ENCODE results near the gene NFASC.

NFASC gene

DNA sequence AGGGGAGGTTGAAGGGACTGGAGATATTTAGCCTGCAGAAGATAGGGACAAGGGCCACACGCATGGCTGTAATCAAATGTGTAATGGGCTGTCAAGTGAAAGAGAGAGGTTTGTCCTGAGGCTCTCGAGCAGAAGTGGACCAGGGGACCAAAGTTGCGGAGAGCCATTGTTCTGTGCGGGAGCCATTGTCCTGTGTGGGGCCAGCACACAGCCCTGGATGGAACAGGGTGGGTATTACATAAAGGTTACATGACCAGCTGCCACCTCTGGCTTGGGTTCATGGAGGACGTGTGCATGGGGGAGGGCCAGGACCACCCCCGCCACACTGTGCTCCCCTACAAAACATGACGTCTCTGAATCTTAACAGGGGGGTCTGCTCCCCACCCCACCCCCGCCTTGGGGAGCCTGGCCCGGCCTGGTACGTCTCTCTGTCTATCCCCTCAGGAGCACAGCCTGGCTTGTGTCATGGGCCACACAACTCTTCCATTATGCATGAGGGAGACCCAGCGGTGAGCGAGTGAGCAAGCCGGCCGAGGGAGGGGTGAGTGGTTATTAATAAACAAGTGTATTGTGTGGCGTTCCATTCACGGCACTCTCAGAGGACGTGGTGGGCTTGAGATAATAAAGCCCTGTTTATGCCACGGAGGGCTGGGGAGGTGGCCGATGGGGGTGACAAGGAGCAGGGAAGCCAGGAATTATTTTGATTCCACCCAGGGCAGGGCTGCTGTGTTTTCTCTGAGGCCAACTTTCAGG is at the start of gene NFASC:
NFASC (plus strand) TSS at position 703 of the 753 bp plus-strand sequence. CDS start 73,454 bp downstream, outside the sequence.
- DNase-seq (ENCODE audit: low read depth in 1 of 2, low spot score in 1 of 2) = no peak

DNA sequence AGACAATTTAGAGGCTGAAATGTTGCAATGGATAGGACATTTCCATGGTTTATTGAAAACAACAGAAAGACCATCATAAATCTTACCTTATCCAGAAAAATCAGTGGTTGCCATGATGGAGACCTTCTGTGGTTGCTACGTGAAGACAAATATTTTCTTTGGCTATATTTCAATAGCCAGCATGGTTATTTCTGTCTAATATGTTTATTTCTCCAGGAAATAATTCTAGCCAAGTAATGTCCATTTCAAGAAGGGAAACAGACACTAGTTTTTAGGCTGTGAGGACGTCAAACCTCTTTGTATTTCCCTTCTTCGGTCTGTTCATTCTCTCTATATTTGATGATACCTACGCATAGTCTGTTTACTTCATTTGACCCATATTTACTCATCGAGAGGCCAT is 49.2 kb upstream of the NFASC start:
- no peak for DNase-seq (ENCODE audit: low read depth in 1 of 2, low spot score in 1 of 2)

DNA sequence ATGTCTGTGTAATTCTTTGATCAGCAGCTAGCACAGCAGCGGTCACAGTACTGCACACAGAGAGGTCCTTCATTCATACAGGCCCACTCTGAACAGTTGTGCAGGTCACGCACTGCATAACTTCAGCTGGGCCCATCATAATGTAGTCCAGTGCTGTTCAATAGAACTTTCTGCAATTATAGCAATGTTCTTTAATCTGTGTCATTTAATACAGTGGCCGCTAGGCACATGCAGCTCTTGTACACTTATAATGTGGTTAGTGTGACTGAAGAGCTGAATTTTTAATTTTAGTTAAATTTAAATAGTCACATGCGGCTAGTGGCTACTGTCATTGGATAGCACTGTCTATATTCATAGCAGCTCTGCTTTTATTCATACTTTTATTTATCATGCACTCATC is 48.7 kb upstream of the NFASC start:
- DNase-seq (ENCODE audit: low read depth in 1 of 2, low spot score in 1 of 2) = no peak

DNA sequence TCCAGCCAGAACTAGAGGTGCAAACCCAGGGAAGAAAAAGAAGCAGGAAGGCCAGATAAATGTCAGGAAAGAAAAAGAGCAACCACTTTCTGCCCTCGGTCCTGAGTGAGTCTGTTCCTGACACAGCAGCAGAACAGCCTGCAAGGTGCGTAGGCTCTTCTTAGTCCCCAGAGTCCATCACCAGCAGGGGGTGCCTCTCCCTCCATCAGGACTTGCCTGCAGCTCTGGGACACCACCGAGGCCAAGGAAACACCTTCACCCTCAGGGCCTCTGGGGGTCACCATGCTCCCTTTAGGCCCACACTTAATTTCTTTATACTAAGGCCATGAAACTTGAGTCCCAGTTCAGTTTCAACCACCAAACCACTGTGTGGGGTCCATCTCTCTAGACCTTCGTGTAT is 43.7 kb upstream of the NFASC start:
- DNase-seq (ENCODE audit: low read depth in 1 of 2, low spot score in 1 of 2) = no peak

DNA sequence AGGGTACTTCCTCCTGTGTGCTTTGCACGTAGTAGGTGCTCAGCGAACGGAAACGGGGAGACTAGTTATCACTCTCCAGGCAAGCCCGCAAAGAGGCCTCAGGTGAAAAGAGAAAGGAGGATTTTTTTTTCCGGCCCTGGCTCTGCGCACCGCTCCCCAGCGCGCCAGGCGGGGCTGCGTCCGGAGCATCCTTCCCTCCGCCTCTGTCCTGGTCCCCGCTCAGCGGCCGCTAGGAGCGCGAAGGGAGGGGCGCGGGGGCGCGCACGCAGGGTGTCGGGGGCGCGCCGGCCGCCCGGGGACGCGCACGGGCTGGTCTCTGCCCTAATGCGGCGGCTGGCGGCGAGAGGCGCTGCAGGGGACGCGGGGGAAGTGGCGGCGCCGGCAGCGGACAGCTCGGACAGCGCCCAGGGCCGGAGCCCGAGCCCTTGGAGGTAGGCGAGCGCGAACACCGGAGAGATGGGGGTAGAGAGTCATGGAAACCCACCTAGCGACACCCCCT is 42.3 kb upstream of the NFASC start:
- peak in 1 of 2 donors; percentile 6 for DNase-seq (ENCODE audit: low read depth in 1 of 2, low spot score in 1 of 2)

DNA sequence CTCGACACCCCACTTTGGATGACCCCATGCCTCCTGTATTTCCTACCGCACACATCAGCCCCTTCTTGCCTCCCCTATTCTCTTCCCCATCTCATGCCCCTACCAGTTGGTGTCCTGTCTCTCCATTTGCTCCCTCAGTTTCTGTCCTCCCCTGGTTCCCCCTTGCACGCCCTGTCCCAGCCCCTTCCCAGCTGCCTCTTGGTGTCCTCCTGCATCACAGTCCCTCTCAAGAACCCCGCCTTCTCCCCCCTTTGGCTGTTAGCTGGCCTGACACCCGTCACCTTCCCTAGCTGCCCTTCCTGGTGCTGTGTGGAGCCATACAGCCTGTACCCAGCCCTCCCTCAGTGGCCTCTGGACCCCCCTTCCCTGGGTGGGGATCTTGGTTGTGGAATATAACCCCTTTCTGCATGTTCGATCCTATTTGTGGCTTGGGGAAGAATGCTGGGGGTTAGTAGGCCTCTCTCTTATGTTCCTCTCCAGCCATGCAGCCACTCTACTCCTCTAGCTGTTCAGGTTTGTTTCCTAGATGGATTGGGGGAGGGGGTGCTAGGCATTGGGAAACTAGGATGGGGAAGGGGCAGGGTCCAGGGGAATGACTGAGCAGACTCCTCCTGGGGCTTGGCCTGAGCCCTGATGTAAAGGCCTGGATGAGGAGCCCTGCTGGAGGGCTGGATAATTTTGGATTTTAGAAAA is 41.4 kb upstream of the NFASC start:
- no peak for DNase-seq (ENCODE audit: low read depth in 1 of 2, low spot score in 1 of 2)

DNA sequence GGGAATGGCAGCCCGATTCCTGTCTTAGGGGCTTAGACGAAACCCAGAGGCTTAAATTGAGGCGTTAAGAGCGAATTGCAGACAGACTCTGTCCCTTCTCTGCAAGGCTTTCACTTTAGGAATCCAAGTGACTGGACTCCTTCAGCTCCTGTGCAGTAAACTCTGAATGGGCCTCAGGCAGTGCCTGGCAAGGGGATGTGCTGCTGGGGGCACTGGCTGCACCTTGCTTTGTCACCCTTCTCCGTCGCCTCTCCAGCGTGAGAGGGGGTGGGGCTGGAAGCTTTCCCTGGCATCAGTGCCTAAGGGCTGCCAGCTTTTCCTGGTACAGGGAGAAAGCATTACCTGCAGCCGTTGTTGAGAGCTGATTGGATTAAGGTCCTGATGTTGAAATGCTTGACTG is 39.9 kb upstream of the NFASC start:
- no peak for DNase-seq (ENCODE audit: low read depth in 1 of 2, low spot score in 1 of 2)

DNA sequence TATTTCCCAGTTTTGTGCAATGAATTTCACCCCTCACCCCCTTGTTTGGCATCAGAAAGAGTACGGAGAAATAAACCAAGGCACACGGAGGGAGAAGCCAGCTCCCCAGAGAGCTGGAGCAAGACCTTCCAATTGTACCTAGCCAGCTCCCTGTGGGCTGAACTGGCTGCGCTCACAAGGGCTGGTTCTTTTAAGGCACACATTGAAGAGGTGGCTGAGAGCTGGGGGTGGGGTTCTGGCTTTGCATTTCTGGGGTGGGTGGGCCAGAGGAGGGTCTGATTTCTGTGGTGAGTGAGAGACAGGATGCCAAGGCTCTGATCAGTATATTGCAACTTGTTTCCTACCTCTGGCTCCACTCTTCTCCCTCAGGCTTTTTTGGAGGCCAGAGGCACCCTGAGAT is 39.5 kb upstream of the NFASC start:
- DNase-seq (ENCODE audit: low read depth in 1 of 2, low spot score in 1 of 2) = no peak

DNA sequence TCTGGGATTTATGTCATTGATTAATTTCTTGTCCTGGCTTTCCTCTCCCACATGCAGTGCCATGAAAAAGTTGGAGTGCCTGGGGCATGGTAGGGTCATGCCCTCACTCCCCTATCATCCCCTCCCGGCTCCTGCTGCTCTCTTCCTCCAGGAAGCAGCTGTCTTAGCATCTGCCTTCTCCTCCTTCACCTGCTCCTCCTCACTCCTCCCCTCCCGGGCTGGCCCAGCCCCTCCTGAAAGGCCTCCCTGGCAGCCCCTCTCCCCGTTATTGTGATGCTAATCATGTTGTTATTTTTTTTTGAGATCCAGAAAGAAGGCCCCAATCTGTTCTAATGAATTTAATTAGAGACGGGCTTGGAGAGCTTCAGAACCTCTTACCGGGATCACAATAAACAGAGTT is 36.3 kb upstream of the NFASC start:
- no peak for DNase-seq (ENCODE audit: low read depth in 1 of 2, low spot score in 1 of 2)

DNA sequence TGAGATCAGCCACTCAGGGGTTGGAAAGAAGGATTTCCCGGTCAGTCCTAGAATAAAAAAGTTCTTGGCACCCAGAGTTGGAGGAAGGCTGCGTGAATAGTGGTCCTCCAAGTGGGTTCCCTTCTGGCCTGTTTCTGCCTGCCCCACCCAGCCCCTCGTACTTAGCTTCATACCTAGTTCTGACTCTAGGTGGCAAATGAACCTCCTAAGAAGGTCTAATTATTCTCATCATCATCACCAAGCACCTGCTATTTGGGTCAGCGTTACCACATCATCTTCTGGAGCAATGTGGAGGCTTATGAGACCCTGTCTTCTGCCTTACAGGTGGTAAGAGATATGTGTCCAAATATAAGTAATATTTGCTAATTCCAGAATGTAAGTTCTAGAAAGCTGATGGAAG is 35.9 kb upstream of the NFASC start:
- no peak for DNase-seq (ENCODE audit: low read depth in 1 of 2, low spot score in 1 of 2)

DNA sequence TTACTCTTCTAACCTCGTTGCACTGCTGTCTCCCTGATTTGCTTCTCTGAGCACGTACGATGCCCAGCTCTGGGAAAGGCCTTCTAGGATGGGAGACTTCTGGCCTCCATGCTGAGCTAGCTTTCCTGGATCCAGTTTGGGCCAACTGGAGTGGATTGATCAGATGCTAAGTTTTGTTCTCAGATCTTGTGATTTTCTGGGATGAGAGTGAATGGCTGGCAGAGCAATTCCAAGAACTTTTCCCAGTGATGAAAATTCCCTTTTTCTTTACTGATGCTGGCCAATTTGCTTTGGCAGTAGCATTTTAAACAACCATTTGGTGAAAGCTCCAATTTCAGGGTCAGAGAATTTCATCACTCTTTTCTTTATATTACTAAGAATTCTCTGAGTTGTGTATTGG is 34.9 kb upstream of the NFASC start:
- no peak for DNase-seq (ENCODE audit: low read depth in 1 of 2, low spot score in 1 of 2)

DNA sequence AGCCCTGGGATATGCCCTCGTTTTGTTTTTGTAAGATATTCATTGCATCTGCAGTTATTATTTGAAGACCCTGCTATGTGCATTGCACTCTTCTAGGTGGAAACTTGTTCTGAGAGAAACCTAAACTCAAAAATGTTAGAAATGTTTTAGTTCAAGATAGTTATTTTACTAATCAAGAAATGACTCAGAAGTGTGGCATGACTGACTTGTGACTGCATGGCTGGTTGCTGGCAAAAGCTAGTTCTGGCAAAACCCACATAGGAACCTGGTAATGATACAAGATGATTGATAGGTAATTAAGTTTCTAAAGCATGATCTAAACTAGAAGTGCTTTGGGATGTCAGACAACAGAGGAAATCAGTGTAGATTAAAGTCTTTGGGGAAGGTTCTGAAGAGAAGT is 33.8 kb upstream of the NFASC start:
- no peak for DNase-seq (ENCODE audit: low read depth in 1 of 2, low spot score in 1 of 2)

DNA sequence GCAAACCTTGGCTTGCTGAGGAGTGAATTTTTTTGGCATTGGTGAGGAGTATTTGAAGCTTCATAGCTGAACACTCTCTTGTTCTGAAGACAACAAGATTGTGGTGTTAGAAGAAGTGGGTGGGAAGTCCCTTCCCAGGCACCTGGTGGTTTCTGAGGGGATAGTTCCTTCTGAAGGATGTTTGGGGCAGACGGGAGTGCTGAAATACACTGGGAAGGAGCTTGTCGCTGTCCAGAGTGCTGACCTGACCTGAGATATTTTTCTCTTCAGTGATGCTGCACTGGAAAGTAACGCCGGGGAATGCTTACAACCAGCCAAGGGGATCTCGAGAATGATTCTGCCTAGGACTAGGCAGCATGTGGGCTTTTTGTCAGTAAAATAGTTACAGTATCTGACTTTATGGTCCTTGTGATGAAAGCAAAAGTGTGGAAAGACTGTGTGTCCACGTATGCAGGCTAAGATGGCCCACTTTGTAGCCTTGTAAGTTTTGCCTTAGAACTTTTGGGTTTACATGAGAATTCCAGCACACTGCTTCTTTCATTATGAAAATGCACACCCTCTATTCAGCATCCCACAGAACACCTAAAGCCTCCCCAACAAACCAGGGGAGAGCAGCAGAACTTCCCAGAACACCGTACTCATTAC is 33.1 kb upstream of the NFASC start:
- no peak for DNase-seq (ENCODE audit: low read depth in 1 of 2, low spot score in 1 of 2)

DNA sequence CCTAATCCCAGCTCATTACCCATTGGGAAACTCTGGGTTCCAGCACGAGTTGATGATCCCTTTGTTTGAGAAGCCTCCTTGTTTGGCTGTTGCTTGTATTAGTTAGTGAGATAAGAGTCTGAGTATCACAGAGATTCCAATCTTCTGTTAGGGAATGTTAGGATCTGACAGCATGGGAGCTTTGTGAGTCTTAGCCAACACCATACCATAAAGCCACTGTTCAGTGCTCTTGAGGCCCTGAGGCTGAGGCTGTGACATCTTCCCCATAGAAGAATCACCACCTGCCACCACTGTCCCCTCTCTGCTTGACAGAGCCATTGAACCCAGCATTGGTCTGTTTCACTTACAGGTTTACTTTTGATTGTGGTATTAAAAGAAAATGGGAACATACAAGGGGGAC is 29.3 kb upstream of the NFASC start:
- DNase-seq (ENCODE audit: low read depth in 1 of 2, low spot score in 1 of 2) = no peak

DNA sequence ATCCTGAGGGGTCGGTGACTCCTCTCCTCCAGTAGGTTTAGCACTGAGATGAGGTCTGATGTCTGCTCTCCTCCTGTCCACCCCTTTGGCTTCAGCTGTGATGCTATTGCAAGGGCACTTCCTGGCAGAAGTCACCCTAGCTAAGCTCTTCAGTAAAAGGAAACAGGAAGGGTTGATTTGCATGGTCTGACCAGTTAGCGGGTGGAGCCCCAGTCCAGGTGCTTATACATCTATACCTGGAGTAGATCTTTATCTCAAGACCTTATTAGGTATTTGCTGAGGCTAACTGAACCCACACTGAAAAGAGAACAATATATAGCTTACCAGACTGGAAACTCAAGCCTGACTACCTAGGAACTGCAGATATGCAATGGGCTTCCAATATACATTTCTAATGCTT is 28.9 kb upstream of the NFASC start:
- DNase-seq (ENCODE audit: low read depth in 1 of 2, low spot score in 1 of 2) = no peak

DNA sequence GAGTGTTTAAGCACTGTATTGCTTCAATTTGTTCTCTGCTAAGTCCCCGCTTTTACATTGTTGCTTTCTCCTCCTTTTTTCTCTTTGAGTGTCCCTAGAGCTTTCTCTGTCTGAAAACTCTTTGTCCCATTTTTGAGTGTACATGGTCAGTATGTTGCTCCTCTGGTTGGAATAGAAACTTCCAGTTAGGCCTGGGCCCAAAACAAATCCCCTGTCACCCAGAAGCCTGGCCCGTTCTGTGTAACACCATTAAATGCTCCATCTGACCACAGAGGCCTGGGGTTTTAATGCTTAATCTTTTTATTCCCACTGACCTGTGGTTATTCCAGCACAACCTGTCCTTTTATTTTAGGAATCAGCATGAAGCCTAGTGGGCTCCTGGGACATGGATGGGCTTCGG is 28.3 kb upstream of the NFASC start:
- DNase-seq (ENCODE audit: low read depth in 1 of 2, low spot score in 1 of 2) = no peak

DNA sequence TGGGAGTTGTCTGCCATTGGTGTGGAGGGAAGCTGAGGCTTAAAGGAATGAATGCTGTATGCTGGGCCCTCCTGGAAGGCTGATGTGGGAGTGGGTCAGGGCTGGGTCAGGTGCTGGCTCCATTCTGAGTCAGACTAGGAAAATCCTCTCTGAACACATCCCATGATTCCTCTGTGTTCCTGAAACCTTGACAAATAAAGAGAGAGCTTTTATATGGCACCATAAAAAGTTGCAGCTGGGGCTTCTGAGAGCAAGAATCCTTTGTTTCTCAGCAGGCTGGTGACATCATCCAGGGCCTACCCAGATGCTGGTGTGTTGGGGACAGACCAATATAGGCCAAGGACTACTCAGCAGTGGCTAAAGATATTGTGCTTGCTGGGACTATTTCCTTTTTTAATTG is 27.8 kb upstream of the NFASC start:
- DNase-seq (ENCODE audit: low read depth in 1 of 2, low spot score in 1 of 2) = no peak

DNA sequence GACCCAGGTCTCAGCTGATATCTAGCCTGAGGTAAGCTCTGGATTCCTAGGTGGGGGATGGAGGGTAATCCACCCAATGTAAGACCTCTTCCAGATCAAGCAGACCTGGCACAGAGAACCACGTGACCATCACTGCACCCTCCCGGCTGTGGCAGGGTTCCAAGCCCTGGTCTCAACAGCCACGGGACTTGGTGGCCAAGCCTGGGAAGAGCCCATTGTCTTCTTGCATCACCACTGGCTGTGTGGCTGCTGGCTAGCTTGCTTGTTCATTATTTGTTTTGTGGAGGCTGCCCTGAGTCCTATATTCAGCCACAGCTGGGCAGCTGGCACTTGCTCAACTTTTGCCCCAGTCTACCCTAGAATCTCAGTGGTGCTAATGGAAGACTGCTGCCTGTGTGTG is 24.1 kb upstream of the NFASC start:
- DNase-seq (ENCODE audit: low read depth in 1 of 2, low spot score in 1 of 2) = no peak

DNA sequence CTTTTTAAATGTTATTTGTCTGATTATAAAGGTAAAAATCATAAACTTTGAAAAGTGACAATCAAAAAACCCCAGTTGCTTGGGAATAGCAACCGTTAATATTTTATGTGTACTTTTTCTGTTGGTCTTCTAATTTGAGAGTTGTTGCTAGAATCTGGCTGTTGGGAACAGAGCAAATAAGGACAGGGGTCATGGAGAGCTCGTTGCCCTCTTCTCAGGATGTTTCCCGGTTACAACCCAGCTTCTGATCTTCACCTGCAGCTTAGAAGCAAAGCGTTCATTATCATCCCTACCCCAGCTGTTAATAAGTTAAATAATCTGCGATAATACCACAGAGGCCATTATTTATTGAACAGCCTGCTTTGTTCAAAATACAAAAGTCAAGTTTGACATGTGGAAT is 22.1 kb upstream of the NFASC start:
- DNase-seq (ENCODE audit: low read depth in 1 of 2, low spot score in 1 of 2) = no peak

DNA sequence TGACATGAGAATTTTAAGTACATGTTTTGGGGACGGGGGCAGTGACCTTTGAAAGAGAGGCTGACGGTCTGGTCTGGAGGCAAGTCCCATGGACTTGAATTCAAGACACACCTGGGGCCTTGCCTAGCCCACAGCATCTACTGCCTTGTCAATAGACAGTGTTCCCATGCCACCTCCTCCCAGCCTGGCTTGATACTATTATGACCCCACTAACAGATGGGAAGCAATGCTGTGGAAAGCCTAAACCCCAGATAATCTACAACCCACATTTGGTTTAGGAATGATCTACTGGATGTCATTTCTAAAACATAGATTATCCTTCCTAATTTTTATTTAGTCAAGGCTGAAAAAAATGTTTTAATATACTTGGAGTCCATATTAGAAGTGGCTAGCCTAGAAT is 17.8 kb upstream of the NFASC start:
- DNase-seq (ENCODE audit: low read depth in 1 of 2, low spot score in 1 of 2) = no peak

DNA sequence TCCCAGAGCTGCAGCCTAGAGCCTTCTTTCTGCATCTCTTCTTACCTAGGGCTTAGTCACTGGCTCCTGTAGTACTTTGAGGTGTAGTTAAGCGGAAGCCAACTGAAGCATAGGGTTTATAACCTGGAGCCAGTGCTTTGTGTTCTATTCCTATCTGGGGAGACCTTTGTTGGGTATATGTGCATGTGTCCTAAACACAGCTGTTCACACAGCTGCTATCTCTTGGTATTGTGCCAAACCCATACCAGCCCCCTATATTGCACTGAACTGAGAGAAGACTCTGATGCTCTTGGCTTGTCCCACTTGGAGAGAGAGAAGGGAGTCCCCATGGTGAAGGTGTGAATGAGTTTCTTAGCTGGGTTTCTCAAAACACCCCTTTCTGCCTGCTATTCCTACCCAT is 17.2 kb upstream of the NFASC start:
- DNase-seq (ENCODE audit: low read depth in 1 of 2, low spot score in 1 of 2) = no peak

DNA sequence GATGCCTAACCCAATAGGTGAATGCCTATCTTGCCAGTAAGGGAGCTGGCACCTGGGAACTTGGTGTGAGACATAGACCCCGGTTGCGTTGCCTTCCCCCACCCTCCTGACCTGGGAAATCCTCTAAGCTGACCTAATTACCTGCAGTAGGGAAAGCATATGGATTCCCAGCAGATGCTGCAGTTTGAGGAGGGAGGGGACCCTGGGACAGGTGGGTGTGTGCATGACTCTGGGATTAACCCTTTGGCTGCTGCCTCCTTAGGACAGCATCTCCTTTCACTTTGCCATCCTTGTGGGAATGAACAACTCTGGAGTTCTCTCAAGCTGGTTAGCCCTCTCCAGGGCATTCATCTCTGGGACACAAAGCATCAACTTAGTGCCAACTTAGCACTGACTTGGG is 16.4 kb upstream of the NFASC start:
- DNase-seq (ENCODE audit: low read depth in 1 of 2, low spot score in 1 of 2) = no peak

All from activated T-helper 1 cell treated with anti-CD3 and anti-CD28 coated beads, Interleukin-2, amount 50 U/mL, for 16 hours (primary cell).